D341Med (cell line): ENCODE results near the gene WWC2.
"Not testable (repeated sequence)": the region's sequence is repeated elsewhere in the genome, so short reads cannot be mapped to it uniquely, and the experiment has no call there.

ENCODE experiments used
- DNase-seq: peaks from one replicate; pipeline ENCODE4 v3.0.0; 2012; ENCODE audit warnings: low spot score

The WWC2 gene

DNA sequence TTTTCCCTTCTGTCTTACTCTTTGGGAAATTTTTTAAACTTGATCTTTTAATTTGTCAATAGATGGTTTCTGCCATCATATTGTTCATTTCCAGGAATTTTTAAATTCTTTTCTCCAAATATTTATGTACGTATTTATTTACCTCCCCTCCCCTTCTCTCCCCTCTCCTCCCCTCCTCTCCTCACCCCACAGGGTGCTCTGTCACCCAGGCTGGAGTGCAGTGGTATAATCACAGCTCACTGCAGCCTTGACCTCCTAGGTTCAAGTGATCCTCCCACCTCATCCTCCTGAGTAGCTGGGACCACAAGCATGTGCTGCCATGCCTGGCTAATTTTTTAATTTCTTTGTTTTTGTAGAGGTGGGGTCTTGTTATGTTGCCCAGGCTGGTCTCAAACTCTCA lies 73.8 kb downstream of the WWC2 start:
- no peak for DNase-seq

DNA sequence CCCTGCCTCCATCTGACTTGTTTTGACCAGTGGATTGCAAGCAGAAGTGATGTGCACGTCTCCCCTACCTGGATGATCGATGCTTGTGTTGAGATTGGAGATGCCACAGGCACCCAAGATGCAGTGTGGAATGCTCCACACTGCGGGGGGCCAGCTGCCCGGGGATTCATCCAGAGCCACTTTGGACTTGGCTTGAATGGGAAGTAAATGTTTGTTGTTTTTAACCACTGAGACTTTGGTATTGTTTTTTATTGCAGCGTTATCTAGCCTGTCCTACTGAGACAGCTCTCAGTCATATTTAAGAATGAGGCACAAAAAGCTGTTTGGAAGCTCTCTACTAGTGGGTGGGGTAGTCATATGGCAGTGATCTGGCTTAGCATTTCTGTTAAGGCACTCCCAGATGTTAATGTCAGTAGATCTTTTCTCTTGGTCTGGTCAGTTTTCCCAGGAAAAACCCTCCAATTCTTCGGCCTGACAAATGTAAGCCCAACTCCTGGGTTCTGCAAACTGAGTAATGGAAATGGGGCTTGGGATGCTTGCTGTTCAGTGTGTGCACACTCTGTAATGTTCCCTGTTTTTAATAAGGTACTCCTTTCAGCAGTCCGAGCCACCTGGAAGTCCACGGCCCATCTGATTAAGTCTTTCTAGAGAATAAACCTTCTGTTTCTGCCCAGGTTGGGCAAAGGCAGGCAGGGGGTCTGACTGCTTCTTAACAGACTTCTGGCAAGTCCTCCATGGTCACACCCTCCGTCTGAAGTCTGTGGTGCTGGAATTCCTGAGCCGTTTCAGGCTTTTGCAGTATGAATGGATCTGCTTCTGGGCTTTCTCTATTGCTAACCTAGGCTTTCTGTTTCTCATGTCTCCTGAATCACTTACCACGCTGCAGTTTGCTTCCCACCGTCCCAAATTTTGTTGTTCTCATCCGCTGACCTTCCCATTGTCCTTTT lies 74.8 kb downstream of the WWC2 start:
- no peak for DNase-seq

GRCh38 chr4:183175631-183176232 lies 76.7 kb downstream of the WWC2 start:
- no peak for DNase-seq

GRCh38 chr4:183177001-183177400 lies 77.9 kb downstream of the WWC2 start:
- no peak for DNase-seq

DNA sequence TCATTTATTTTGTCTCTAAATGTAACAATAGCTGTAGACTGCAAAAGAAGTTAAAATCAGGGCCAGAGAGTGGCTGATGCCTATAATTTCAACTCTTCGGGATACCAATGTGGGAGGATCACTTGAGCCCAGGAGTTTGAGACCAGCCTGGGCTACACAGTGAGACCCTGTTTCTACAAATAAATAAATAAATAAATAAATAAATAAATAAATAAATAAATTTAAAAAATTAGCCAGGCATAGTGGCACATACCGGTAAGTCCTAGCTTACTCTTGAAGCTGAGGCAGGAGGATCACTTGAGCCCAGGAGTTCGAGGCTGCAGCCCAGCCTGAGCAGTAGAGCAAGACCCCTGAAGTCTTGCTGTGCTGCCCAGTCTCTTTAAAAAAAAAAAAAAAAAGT lies 79.1 kb downstream of the WWC2 start:
- no peak for DNase-seq

DNA sequence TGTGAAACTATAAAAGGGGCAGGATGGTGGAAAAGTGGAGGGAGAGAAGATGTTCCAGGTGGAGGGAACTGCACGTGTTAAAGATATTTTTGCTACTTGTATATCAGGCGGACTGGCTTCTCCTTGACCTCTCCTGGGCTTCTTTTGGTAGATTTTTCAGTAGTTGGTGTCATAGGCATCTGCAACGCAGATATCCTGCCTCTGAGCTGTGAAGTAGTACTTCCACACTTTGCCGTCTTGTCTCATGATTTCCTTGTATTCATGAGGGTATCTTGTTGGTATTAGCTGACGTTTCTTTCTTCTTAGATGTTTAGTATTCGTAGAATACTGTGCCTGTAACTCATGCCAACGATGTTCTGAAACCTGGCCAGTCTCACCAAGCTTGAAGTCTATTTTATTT lies 81.0 kb downstream of the WWC2 start:
- DNase-seq = no peak

- DNase-seq = no peak
Observed at GRCh38 chr4:183180621-183181020, 81.6 kb downstream of the WWC2 start.

DNA sequence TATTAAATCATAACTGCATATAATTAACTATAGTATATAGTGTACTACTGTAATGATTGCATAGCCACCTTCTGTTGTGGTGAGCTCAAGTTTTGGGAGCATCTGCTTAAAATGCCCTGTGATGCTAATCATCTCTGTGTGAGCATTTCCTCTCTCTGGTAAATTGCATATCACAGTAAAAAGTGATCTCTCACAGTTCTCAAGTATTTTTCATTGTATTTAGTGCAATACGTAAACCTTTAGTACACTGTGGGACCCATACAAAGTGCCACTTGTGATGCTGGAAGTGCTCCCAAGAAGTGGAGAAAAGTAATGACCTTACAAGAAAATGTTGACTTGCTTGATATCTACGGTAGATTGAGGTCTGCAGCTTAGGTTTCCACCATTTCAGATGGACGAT lies 82.0 kb downstream of the WWC2 start:
- DNase-seq = no peak

DNA sequence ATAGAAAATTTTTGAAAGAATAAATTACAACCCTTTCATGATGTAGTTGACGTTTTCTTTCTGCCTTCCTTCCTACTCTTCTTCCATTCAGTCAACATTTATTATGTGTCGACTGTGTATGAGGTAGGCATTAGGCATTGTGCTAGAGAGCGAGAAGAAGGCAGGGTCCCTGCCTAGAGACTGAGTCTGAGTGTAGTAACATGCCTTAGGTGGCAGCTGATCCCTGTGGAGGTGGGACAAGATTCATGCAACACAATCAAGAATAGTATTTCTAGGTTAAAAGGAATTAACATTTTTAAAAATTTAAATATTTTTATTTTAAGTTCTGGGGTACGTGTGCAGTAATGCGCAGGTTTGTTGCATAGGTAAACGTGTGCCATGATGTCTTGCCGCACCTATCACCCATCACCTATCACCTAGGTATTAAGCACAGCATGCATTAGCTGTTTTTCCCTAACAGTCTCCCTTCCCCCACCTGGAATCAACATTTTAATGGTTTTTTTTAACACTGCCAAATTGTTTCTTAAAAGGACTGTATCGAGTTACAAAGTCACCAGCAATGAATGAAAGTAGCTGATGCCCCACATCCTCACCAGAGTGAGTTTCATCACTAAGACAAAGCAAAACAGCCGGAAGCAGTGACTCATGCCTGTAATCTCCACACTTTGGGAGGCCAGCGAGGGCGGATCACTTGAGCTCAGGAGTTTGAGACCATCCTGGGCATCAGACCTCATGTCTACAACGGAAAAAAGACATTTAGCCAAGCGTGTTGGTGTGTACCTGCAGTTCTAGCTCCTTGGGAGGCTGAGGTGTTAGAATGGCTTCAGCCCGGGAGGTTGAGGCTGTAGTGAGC lies 84.0 kb downstream of the WWC2 start:
- no peak for DNase-seq

GRCh38 chr4:183183906-183184535 lies 85.0 kb downstream of the WWC2 start:
- DNase-seq = no peak

GRCh38 chr4:183185018-183185417 lies 86.0 kb downstream of the WWC2 start:
- DNase-seq = no peak

- no peak for DNase-seq
Observed at GRCh38 chr4:183185559-183185958, 86.5 kb downstream of the WWC2 start.

DNA sequence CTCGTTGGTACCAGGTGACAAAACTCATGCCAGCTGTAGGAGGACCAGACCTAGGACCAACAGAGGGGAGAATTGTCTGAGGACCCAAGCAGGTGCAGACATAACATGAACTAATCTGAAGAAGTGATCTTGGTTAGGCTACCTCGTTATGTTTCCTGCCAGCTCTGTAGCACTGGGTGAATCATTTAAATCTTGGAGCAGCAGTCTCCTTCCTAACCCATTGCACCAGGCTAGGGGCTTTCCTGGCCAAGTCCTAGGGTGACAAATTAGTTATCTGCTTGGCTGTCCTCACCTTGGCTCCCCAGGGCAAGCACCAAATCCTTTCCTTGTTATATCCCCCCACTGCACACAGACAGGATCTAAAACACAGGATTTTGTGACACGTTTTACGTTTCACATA lies 87.8 kb downstream of the WWC2 start:
- DNase-seq = no peak

GRCh38 chr4:183190900-183191527 lies 92.0 kb downstream of the WWC2 start:
- no peak for DNase-seq

DNA sequence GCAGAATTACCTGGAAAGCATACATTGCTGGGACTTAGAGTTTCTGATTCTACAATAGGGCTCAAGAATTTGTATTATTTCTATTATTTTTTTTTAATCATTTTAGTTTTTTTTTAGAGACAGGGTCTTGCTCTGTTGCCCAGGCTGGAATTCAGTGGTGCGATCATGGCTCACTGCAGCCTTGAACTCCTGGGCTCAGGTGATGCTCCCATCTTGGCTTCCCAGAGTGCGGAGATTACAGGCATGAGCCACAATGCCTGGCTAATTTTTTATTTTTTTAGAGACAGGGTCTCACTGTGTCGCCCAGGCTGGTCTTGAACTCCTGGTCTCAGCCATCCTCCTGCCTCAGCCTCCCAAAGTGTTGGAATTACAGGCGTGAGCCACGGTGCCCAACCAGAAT lies 92.6 kb downstream of the WWC2 start:
- no peak for DNase-seq

GRCh38 chr4:183192571-183192970 lies 93.5 kb downstream of the WWC2 start:
- DNase-seq = no peak

- DNase-seq = not testable (repeated sequence)
Observed at GRCh38 chr4:183193730-183194338, 94.8 kb downstream of the WWC2 start.

GRCh38 chr4:183195534-183195933 lies 96.5 kb downstream of the WWC2 start:
- DNase-seq = no peak

- DNase-seq = no peak
Observed at GRCh38 chr4:183197140-183197539, 98.1 kb downstream of the WWC2 start.

DNA sequence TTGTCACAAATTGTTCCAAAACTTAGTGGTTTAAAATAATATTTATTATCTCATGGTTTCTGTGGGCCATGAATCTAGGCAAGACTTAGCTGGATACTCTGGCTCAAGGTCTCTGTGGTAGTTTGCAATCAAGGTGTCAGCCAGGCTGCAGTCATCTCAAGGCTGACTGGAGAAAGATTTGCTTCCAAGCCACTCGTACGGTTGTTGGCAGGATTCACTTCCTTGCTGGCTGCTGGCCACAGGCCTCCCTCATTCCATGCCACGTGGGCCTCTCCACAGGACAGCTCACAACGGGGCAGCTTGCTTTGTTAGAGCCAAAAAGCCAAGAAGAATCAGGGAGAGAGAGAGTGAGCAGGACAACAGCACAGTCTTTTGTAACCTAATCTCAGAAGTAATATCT lies 101.4 kb downstream of the WWC2 start:
- DNase-seq = no peak

GRCh38 chr4:183201331-183201730 lies 102.3 kb downstream of the WWC2 start:
- DNase-seq = no peak
